Ascending aorta (tissue), 2 donors: ENCODE results near the gene SEC16B. TPM values are rescaled to one million over a fixed set of nuclear protein-coding genes. Genes with fewer than 3 reads are reported as not detected.

Experiments
- DNase-seq, 2 donors: peaks; one replicate each; pipeline ENCODE4 v3.0.0-alpha.2; 2019; ENCODE audit warnings: low spot score in 2 of 2
- H3K27ac ChIP-seq, 2 donors: fragments of 200-600 bp; sonication (generic); one replicate each; pipeline ENCODE4 v1.5.1; 2016 to 2017; ENCODE audit warnings: mild to moderate bottlenecking in 1 of 2
- H3K27me3 ChIP-seq: fragments of 200-600 bp; sonication (generic); one replicate; pipeline ENCODE4 v1.5.1; 2017
- H3K36me3 ChIP-seq, 2 donors: fragments of 200-600 bp; sonication (generic); one replicate each; pipeline ENCODE4 v1.5.1; 2016
- H3K4me1 ChIP-seq, 2 donors: fragments of 200-600 bp; sonication (generic); one replicate each; pipeline ENCODE4 v1.5.1; 2016 to 2017; ENCODE audit warnings: mild to moderate bottlenecking in 1 of 2
- H3K4me3 ChIP-seq, 2 donors: fragments of 200-600 bp; sonication (generic); one replicate each; pipeline ENCODE4 v1.5.1; 2016 to 2017; ENCODE audit warnings: mild to moderate bottlenecking in 1 of 2
- H3K9me3 ChIP-seq, 2 donors: fragments of 200-600 bp; sonication (generic); one replicate each; pipeline ENCODE4 v1.5.1; 2016
- intact Hi-C: fragments of 100-400 bp; cut with DNase I; formaldehyde crosslinking; loops from one replicate; pipeline ENCODE4 v1.15.1; 2023
- total RNA-seq: library from RNA; depleted of rRNA; stranded (reverse); fragments of >200 nt; gene quantifications from one replicate; pipeline ENCODE4 v1.1.0, GENCODE V29; 2016
- TF ChIP-seq, protein P1 (sequence below), 3 experiments: fragments of 200-600 bp in 2 of 3; fragments of 450-650 bp in 1 of 3; sonication (generic) in 2 of 3; IDR thresholded peaks; one replicate each; pipeline ENCODE4 v1.5.1; 2016 to 2019; ENCODE audit warnings: antibody characterized with exemption in 3 of 3, mild to moderate bottlenecking in 1 of 3, moderate library complexity in 1 of 3

Gene SEC16B, protein sequence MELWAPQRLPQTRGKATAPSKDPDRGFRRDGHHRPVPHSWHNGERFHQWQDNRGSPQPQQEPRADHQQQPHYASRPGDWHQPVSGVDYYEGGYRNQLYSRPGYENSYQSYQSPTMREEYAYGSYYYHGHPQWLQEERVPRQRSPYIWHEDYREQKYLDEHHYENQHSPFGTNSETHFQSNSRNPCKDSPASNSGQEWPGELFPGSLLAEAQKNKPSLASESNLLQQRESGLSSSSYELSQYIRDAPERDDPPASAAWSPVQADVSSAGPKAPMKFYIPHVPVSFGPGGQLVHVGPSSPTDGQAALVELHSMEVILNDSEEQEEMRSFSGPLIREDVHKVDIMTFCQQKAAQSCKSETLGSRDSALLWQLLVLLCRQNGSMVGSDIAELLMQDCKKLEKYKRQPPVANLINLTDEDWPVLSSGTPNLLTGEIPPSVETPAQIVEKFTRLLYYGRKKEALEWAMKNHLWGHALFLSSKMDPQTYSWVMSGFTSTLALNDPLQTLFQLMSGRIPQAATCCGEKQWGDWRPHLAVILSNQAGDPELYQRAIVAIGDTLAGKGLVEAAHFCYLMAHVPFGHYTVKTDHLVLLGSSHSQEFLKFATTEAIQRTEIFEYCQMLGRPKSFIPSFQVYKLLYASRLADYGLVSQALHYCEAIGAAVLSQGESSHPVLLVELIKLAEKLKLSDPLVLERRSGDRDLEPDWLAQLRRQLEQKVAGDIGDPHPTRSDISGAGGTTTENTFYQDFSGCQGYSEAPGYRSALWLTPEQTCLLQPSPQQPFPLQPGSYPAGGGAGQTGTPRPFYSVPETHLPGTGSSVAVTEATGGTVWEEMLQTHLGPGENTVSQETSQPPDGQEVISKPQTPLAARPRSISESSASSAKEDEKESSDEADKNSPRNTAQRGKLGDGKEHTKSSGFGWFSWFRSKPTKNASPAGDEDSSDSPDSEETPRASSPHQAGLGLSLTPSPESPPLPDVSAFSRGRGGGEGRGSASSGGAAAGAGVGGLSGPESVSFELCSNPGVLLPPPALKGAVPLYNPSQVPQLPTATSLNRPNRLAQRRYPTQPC
- 8.6 TPM for total RNA-seq

DNA sequence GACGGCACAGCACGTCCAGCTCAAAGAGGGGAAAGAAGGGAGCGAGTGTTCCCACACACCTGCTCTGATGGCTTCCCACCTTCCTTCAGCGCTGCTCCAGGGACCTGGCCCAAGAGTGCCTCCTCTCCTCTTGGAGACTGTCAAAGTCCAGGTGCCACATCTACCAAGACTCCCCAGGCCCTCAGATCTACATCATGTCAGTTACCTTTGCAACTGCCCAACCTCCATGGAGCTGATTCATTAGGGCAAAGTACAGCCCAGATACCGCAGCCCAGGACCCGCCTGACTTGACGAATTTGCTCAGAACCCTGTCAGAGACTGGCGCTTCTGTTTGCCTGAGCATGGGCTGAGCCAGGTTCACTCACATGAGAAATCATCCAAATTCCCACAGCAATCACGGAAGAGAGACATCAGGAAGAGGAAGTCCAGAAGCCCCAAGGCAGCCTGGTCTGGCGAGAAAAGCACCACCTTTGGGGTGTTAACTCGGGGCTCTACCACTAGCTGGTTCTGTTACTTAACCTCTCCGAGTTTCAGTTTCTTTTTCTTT lies at the start of gene SEC16B:
SEC16B (minus strand) TSS at position 234 of the 547 bp plus-strand sequence. CDS start 2,077 bp downstream, outside the sequence.
- intact Hi-C loops, result no loop called here

GRCh38 chr1:178019622-178020021 lies 49.8 kb upstream of the SEC16B start:
- Histone ChIP-seq H3K27ac (no peak overlapping the region), H3K36me3 (peaks cover 19 to 68% of the 10 kb centered on the region in 2 donors), H3K4me1 (no peaks in the 10 kb centered on the region), H3K4me3 (no peak overlapping the region), H3K9me3 (peaks cover 0 to 7% of the 10 kb centered on the region in 2 donors), H3K27me3 (no peaks in the 10 kb centered on the region)
- no peak for DNase-seq
- intact Hi-C loops, result no loop called here
- TF ChIP-seq, protein P1, sequence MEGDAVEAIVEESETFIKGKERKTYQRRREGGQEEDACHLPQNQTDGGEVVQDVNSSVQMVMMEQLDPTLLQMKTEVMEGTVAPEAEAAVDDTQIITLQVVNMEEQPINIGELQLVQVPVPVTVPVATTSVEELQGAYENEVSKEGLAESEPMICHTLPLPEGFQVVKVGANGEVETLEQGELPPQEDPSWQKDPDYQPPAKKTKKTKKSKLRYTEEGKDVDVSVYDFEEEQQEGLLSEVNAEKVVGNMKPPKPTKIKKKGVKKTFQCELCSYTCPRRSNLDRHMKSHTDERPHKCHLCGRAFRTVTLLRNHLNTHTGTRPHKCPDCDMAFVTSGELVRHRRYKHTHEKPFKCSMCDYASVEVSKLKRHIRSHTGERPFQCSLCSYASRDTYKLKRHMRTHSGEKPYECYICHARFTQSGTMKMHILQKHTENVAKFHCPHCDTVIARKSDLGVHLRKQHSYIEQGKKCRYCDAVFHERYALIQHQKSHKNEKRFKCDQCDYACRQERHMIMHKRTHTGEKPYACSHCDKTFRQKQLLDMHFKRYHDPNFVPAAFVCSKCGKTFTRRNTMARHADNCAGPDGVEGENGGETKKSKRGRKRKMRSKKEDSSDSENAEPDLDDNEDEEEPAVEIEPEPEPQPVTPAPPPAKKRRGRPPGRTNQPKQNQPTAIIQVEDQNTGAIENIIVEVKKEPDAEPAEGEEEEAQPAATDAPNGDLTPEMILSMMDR (IDR thresholded peaks at IDR 0.05), result no peak

More for the DNA sequence above, at the start of gene SEC16B:
- Histone ChIP-seq H3K27ac (no peak within 1 kb of the TSS), H3K27me3 (no peaks in the 10 kb centered on the region), H3K36me3 (peaks cover 9 to 21% of the 10 kb centered on the region in 2 donors), H3K4me1 (no peaks in the 10 kb centered on the region), H3K4me3 (no peak within 1 kb of the TSS), H3K9me3 (no peaks in the 10 kb centered on the region)
- TF ChIP-seq, protein P1 (IDR thresholded peaks at IDR 0.05), result no peak
- no peak for DNase-seq

GRCh38 chr1:178019208-178019607 lies 49.4 kb upstream of the SEC16B start:
- TF ChIP-seq, protein P1 (IDR thresholded peaks at IDR 0.05), result no peak
- H3K27ac ChIP-seq, result no peak overlapping the region
- no peaks in the 10 kb centered on the region for H3K4me1 ChIP-seq
- H3K36me3 ChIP-seq, result peaks cover 19 to 64% of the 10 kb centered on the region in 2 donors
- intact Hi-C loops, result no loop called here
- no peaks in the 10 kb centered on the region for H3K27me3 ChIP-seq
- peaks cover 0 to 7% of the 10 kb centered on the region in 2 donors for H3K9me3 ChIP-seq
- DNase-seq, result no peak
- H3K4me3 ChIP-seq, result no peak overlapping the region

GRCh38 chr1:178017517-178017916 lies 47.7 kb upstream of the SEC16B start:
- peaks cover 0 to 7% of the 10 kb centered on the region in 2 donors for H3K9me3 ChIP-seq
- no peak for DNase-seq
- H3K36me3 ChIP-seq, result peaks cover 19 to 58% of the 10 kb centered on the region in 2 donors

More at GRCh38 chr1:178017517-178017916, 47.7 kb upstream of the SEC16B start:
- Histone ChIP-seq H3K27ac (no peak overlapping the region), H3K4me1 (no peaks in the 10 kb centered on the region), H3K27me3 (no peaks in the 10 kb centered on the region), H3K4me3 (no peak overlapping the region)
- TF ChIP-seq, protein P1 (IDR thresholded peaks at IDR 0.05), result no peak
- intact Hi-C loops, result no loop called here
